H1 (cell line): ENCODE measurements around the gene MYH10.

Experiments used
- CHD2 ChIP-seq: IDR thresholded peaks from 2 replicates; pipeline ENCODE4 v1.6.1; 2012; ENCODE audit warnings: low read length, improper control_type of control experiment
- EGR1 ChIP-seq: IDR thresholded peaks from 2 replicates; pipeline ENCODE4 v1.6.1; 2011; ENCODE audit warnings: low read depth, low read length, borderline replicate concordance
- EP300 ChIP-seq, 2 experiments: IDR thresholded peaks; 1 replicate in 1 of 2; 2 replicates in 1 of 2; pipeline ENCODE4 v1.6.1; 2011 to 2012; ENCODE audit warnings: low read depth in 2 of 2, low read length in 2 of 2, mild to moderate bottlenecking in 2 of 2, borderline replicate concordance in 1 of 2, inconsistent platforms in 1 of 2, moderate library complexity in 1 of 2
- EZH2 ChIP-seq: fragments of 200-600 bp; sonication (generic); IDR thresholded peaks from 2 replicates; pipeline ENCODE4 v1.7.1; 2012; ENCODE audit warnings: low read depth, mild to moderate bottlenecking, moderate library complexity, low read length, inconsistent platforms; ENCODE audit not compliant: severe bottlenecking
- JUN ChIP-seq: IDR thresholded peaks from 2 replicates; pipeline ENCODE4 v1.6.1; 2011; ENCODE audit warnings: low read depth, mild to moderate bottlenecking, improper control_type of control experiment, low read length
- POLR2A ChIP-seq, 2 experiments: IDR thresholded peaks; 1 replicate in 1 of 2; 2 replicates in 1 of 2; pipeline ENCODE4 v1.6.1; 2011; ENCODE audit warnings: low read depth in 2 of 2, low read length in 2 of 2, mild to moderate bottlenecking in 2 of 2; ENCODE audit errors: control extremely low read depth in 1 of 2
- RAD21 ChIP-seq, 2 experiments: IDR thresholded peaks in 1 of 2; conservative IDR thresholded peaks in 1 of 2; 2 replicates each; pipeline ENCODE4 v1.6.1; 2011; ENCODE audit warnings: low read depth in 2 of 2, low read length in 2 of 2, improper control_type of control experiment in 1 of 2, inconsistent platforms in 1 of 2, mild to moderate bottlenecking in 1 of 2, moderate library complexity in 1 of 2
- RXRA ChIP-seq: IDR thresholded peaks from 2 replicates; pipeline ENCODE4 v1.6.1; 2011; ENCODE audit warnings: low read depth, mild to moderate bottlenecking, low read length, moderate library complexity; ENCODE audit not compliant: insufficient read depth
- TAF7 ChIP-seq: optimal IDR thresholded peaks from 2 replicates; pipeline ENCODE3; 2011; ENCODE audit warnings: low read depth, mild to moderate bottlenecking, inconsistent platforms, low read length, moderate library complexity, borderline replicate concordance
- TBP ChIP-seq: IDR thresholded peaks from 2 replicates; pipeline ENCODE4 v1.6.1; 2011; ENCODE audit warnings: low read depth, low read length, improper control_type of control experiment
- TCF12 ChIP-seq: IDR thresholded peaks from 2 replicates; pipeline ENCODE4 v1.6.1; 2011; ENCODE audit warnings: low read depth, mild to moderate bottlenecking, low read length
- ZNF274 ChIP-seq: IDR thresholded peaks from 2 replicates; pipeline ENCODE4 v1.7.0; 2012; ENCODE audit warnings: low read length, borderline replicate concordance; ENCODE audit errors: extremely low read depth
- TF ChIP-seq, protein P1 (sequence below), 3 experiments: IDR thresholded peaks; 1 replicate in 2 of 3; 2 replicates in 1 of 3; pipeline versions ENCODE4 v1.5.1 to v1.6.1; 2011; ENCODE audit warnings: low read length in 3 of 3, mild to moderate bottlenecking in 3 of 3, inconsistent platforms in 2 of 3, low read depth in 1 of 3, moderate library complexity in 1 of 3; ENCODE audit not compliant: insufficient read depth in 1 of 3; ENCODE audit errors: control extremely low read depth in 1 of 3
- TF ChIP-seq, protein P2 (sequence below): IDR thresholded peaks from 2 replicates; pipeline ENCODE4 v1.6.1; 2012; ENCODE audit warnings: inconsistent platforms

DNA sequence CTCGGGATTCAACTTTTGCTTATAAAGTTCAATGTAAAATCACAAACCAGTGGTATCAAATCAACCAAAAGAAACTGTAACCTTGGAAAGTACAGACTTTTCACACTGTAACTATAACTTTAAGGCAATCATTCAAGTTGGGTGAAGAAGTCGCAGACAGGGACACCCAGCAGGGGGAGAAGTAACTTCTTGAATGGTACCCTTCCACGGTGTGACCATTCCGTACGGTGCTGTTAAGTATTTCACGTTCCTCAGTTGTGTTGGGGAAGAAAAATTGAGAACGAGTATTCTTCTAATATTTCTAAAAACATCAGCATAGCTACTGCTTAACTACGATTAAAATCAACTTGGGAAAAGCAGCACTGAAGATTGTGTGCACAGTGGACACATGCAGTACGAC is 55.8 kb downstream of the MYH10 start:
- TF ChIP-seq, protein P1, sequence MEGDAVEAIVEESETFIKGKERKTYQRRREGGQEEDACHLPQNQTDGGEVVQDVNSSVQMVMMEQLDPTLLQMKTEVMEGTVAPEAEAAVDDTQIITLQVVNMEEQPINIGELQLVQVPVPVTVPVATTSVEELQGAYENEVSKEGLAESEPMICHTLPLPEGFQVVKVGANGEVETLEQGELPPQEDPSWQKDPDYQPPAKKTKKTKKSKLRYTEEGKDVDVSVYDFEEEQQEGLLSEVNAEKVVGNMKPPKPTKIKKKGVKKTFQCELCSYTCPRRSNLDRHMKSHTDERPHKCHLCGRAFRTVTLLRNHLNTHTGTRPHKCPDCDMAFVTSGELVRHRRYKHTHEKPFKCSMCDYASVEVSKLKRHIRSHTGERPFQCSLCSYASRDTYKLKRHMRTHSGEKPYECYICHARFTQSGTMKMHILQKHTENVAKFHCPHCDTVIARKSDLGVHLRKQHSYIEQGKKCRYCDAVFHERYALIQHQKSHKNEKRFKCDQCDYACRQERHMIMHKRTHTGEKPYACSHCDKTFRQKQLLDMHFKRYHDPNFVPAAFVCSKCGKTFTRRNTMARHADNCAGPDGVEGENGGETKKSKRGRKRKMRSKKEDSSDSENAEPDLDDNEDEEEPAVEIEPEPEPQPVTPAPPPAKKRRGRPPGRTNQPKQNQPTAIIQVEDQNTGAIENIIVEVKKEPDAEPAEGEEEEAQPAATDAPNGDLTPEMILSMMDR (IDR thresholded peaks at IDR 0.05; ENCODE audit: control extremely low read depth in 1 of 3, insufficient read depth in 1 of 3, low read depth in 1 of 3, low read length in 3 of 3): peak in 1 of 3 experiments; percentile 6; a peak in 1 of 4 replicates
- TF ChIP-seq POLR2A (IDR thresholded peaks at IDR 0.05; ENCODE audit: control extremely low read depth in 1 of 2, low read depth in 2 of 2, low read length in 2 of 2): no peak
- no peak for TF ChIP-seq EZH2
- no peak for TF ChIP-seq JUN
- no peak for TF ChIP-seq TCF12
- no peak for TF ChIP-seq RXRA
- no peak for TF ChIP-seq CHD2
- no peak for TF ChIP-seq EGR1
- no peak for TF ChIP-seq TBP
- TF ChIP-seq RAD21 (IDR thresholded peaks at IDR 0.05 in 1 of 2, conservative IDR thresholded peaks at IDR 0.05 in 1 of 2; ENCODE audit: low read depth in 2 of 2, low read length in 2 of 2): peak in 1 of 2 experiments; percentile 21; a peak in 1 of 4 replicates
- no peak for TF ChIP-seq EP300 (IDR thresholded peaks at IDR 0.05; ENCODE audit: borderline replicate concordance in 1 of 2, low read depth in 2 of 2, low read length in 2 of 2)
- TF ChIP-seq ZNF274: no peak
- no peak for TF ChIP-seq TAF7
- TF ChIP-seq, protein P2, sequence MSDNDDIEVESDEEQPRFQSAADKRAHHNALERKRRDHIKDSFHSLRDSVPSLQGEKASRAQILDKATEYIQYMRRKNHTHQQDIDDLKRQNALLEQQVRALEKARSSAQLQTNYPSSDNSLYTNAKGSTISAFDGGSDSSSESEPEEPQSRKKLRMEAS: no peak
